Erythroblast (primary cell): Measurements from ENCODE around the gene ASRGL1.

ENCODE experiments used
- DNase-seq, 2 experiments: peaks; one replicate each; lab custom pipeline; 2025; lab: John Stamatoyannopoulos, UW
- GATA1 ChIP-seq: IDR thresholded peaks from 2 replicates; pipeline ENCODE4 v1.6.1; 2011; ENCODE audit warnings: low read depth, mild to moderate bottlenecking, control low read depth, low read length, moderate library complexity
- POLR2A ChIP-seq: IDR thresholded peaks from 2 replicates; pipeline ENCODE4 v1.6.1; 2011; ENCODE audit warnings: mild to moderate bottlenecking, low read length

Gene ASRGL1

DNA sequence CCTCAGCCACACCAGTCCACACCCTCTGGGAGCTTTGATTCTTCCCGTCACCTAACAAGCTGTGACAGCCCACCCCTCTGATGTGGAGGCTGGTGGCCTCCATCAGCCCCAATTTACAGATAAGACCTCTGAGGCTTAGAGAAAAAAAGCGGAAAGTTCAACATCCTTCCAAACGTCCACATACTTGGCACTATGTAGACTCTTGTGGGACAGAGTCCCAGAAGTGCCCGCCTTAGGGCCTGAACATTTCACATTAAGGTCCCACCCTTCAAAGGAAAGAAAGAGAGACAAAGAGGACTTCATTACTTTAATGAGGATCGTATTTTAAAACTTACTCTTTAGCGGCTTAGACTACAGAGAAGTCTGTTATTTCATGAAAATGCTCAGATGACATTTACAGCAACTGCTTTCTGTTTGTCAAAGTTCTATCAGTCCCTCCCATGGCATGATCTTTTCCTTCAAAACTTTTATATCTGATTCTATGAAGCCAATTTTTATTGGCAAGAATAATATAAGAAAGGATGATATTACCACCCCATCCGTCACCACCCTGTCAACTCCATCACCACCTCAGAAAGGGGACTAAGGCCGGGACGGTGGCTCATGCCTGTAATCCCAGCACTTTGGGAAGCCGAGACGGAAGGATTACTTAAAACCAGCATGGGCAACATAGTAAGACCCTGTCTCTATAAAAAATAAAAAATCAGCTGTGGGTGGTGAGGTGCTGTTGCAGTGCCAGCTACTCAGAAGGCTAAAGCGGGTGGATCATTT is 65.9 kb downstream of the ASRGL1 start:
- TF ChIP-seq GATA1 (no peak), POLR2A (no peak)

GRCh38 chr11:62404435-62404834 is 67.2 kb downstream of the ASRGL1 start:
- TF ChIP-seq POLR2A (no peak), GATA1 (no peak)
- no peak for DNase-seq

More for the DNA sequence above, 65.9 kb downstream of the ASRGL1 start:
- DNase-seq = no peak

GRCh38 chr11:62404901-62405300 is 67.7 kb downstream of the ASRGL1 start:
- no peak for DNase-seq
- TF ChIP-seq POLR2A = no peak
- TF ChIP-seq GATA1 = no peak

- DNase-seq = no peak
- TF ChIP-seq POLR2A = no peak
- TF ChIP-seq GATA1 = no peak
These were observed 68.8 kb downstream of the ASRGL1 start for GRCh38 chr11:62406034-62406433.

DNA sequence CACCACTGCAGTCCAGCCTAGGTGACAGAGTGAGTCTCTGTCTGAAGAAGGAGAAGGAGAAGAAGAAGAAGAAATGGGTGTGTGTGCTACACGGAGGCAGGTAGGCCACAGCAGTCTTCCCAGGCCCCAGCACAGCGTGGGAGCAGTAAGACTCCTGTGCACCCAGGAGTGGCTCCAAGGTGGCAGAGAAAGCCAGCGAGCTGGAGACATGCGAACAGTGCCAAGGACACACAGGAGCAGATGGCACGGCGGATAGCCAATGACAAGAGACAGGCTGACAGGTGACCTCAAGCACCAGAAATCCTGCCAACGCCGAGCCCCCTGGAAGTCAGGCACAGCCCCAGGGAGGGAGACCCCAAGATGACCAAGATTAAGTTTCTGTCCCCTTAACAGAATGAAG is 72.6 kb downstream of the ASRGL1 start:
- DNase-seq = no peak
- TF ChIP-seq GATA1 = no peak
- TF ChIP-seq POLR2A = no peak

- no peak for DNase-seq
- TF ChIP-seq POLR2A (no peak), GATA1 (no peak)
These were observed 73.7 kb downstream of the ASRGL1 start for GRCh38 chr11:62410972-62411371.

DNA sequence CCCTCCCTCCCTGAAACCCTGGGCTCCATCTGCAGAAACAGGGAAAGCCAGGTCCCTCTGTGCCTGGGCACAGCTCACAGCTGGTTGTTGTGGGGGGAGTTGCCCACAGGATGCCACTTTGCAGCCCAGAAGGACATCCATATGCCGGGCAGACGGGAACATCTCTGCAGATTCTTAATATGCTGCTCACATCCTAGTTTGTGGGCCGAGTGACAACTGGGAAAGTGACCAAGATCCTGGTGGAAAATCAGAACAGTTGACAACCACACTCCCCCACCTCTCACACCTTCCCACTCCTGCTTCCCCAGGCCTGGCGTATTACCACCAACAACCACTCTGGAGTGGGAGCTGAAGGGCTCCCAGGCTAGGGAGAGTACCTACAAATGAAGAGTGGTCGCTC is 74.3 kb downstream of the ASRGL1 start:
- DNase-seq = no peak
- TF ChIP-seq GATA1 = no peak
- no peak for TF ChIP-seq POLR2A

GRCh38 chr11:62413060-62413696 is 75.9 kb downstream of the ASRGL1 start:
- TF ChIP-seq POLR2A (no peak), GATA1 (no peak)
- DNase-seq = no peak

- DNase-seq = no peak
- TF ChIP-seq GATA1 (no peak), POLR2A (no peak)
These were observed 79.3 kb downstream of the ASRGL1 start for GRCh38 chr11:62416596-62416995.

GRCh38 chr11:62418136-62418535 is 80.9 kb downstream of the ASRGL1 start:
- DNase-seq = no peak
- TF ChIP-seq POLR2A = no peak
- TF ChIP-seq GATA1 = no peak

DNA sequence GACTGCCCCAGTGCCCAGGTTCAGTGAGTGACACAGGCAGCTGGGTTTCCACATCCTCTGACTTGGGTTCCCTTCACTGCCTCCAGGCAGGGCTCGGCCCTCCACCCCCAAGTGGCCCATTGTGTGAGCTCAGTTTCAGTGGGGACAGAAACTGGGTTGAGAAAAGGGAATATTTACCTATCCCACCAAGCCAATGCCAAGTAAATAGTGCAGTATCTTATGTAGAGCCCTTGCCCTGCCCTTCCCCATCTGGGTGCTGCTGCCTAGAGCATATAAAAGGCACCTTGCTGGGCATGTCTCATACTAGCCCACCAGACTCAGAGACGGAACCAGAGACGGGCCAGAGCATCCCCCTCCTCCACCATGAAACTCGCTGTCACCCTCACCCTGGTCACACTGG is 81.5 kb downstream of the ASRGL1 start, which contains the start of gene SCGB1A1:
SCGB1A1 (plus strand) TSS at position 301 of the 400 bp plus-strand sequence; CDS start at position 364, 63 bp downstream.
- TF ChIP-seq POLR2A (no peak), GATA1 (no peak)
- DNase-seq = no peak

DNA sequence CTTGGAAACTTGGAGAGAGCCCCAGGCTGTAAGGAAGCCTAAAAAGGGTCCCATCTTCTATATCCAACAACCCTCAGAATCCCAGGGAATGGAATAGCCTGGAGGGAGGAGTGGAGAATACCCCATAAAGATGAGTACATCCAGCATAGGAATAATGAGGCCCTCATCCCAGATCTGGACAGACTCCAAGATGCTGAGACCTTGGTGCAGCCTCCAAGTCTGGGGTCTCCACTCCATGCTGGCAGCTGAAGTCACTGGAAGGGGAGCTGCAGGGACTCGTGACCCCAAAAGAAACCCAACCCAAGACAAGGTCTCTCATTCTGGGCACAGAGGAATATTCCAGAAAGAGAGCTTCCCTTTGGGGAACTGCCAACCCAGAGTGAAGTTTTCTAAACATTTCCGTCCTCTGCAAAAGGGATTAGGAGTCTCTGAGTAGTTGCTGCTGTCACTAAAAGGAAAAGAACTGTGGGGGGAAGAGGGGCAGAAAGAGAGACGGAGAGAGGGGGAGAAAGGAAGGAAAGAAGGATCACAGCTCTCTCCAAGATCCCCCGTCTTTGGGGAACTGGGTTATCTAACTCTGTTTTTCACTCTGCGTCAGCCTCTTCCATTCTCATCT is 82.2 kb downstream of the ASRGL1 start:
- no peak for DNase-seq
- TF ChIP-seq GATA1 (no peak), POLR2A (no peak)

DNA sequence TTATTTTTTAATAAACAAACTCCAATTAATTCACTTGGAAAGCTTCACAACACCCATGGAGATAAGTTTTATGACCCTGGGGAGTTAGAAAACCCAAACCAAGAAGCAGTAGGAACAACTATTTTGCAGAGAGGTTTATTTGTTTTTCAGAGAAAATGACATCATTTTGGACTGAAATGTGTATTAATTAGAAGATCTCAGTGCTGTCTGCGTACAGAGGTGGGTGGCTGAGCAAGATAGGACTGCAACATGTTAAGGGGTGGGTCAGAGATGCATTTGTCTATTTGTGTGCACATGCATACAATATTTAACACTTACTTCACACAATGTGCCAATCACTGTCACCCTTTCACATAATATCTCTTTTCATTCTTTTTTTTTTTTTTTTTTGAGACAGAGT is 82.7 kb downstream of the ASRGL1 start:
- TF ChIP-seq GATA1 = no peak
- no peak for TF ChIP-seq POLR2A

DNA sequence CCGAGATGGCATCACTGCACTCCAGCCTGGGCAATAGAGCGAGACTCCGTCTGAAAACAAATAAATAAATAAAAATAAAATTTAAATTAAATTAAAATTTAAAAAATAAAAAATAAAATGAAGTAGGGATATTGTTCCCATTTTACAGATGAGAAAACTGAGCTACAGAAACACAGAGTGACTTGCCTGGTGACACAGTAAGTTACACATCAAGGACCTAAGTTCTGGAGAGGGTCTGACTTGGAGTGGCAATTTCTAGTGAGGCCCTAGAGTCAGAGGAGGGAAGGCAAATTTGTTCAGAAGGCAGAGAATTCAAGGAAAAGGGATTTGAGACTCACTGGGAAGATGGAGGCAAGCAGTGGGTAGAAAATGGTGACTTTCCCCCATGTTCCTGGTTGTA is 83.6 kb downstream of the ASRGL1 start:
- TF ChIP-seq GATA1 = no peak
- no peak for TF ChIP-seq POLR2A
- no peak for DNase-seq

More for the DNA sequence above, 82.7 kb downstream of the ASRGL1 start:
- peak; percentile 49 to 74 for DNase-seq

GRCh38 chr11:62421996-62422395 is 84.7 kb downstream of the ASRGL1 start:
- TF ChIP-seq POLR2A (no peak), GATA1 (no peak)
- no peak for DNase-seq
